HL-60 (cell line): ENCODE results near the gene HAUS8.

Source experiments
- DNase-seq, 2 experiments: peaks; one replicate each; pipeline ENCODE4 v3.0.0-alpha.2; 2010 to 2020; ENCODE audit warnings: low read depth in 1 of 2, low spot score in 1 of 2
- H3K27ac ChIP-seq: fragments of 250-450 bp; sonication (Bioruptor Pico); replicated peaks from 2 replicates; pipeline ENCODE4 v1.5.1; 2020; ENCODE audit warnings: mild to moderate bottlenecking, moderate library complexity
- H3K27me3 ChIP-seq: fragments of 250-450 bp; sonication (Bioruptor Pico); 2 replicates; pipeline ENCODE4 v1.5.1; 2021; ENCODE audit warnings: mild to moderate bottlenecking, moderate library complexity; ENCODE audit not compliant: insufficient read depth, poor library complexity, severe bottlenecking
- H3K4me3 ChIP-seq: replicated peaks from 2 replicates; pipeline ENCODE4 v1.5.1; 2011; ENCODE audit warnings: mild to moderate bottlenecking, control low read depth, low read length; ENCODE audit not compliant: insufficient read depth
- GABPA ChIP-seq: IDR thresholded peaks from 2 replicates; pipeline ENCODE4 v1.6.1; 2012; ENCODE audit warnings: low read depth
- POLR2AphosphoS5 ChIP-seq: IDR thresholded peaks from 2 replicates; pipeline ENCODE4 v1.6.1; 2012; ENCODE audit warnings: low read depth
- SPI1 ChIP-seq: IDR thresholded peaks from 2 replicates; pipeline ENCODE4 v1.6.1; 2012; ENCODE audit warnings: low read depth, mild to moderate bottlenecking, borderline replicate concordance
- TF ChIP-seq, protein P1 (sequence below): IDR thresholded peaks from one replicate; pipeline ENCODE4 v1.5.1; 2011; ENCODE audit warnings: low read length, control low read depth, inconsistent platforms; ENCODE audit not compliant: insufficient read depth
- TF ChIP-seq, protein P2 (sequence below): IDR thresholded peaks from 2 replicates; pipeline ENCODE4 v1.6.1; 2012; ENCODE audit warnings: low read depth; ENCODE audit not compliant: insufficient replicate concordance

HAUS8 gene

DNA sequence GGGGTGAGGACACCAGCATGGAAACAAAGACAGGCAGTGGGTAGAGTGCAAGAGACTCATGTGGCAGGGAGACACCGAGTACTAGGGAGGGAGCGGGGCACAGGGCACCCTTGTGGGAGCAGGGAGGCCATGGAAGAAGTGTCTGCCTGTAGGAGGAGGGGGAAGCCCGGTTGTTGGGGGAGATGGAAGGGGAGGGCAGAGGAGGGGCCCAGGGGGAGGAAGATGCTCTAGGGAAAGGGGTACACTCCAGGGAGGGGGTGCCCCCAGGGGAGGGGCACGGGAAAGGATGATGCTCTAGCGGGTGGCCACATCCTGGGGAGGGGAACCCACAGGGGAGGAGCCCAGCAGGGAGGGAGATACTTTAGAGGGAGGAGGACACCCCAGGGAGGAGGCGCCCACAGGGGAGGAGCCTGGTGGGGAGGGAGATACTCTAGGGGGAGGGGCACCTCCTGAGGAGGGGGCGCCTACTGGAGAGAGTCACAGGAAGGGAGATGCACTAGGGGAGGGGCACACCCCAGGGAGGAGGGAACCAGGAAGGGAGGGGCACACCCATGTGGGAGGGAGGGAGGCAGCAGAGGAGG is 73.6 kb downstream of the HAUS8 start:
- TF ChIP-seq SPI1 (no peak), GABPA (no peak), POLR2AphosphoS5 (no peak)
- TF ChIP-seq, protein P1, sequence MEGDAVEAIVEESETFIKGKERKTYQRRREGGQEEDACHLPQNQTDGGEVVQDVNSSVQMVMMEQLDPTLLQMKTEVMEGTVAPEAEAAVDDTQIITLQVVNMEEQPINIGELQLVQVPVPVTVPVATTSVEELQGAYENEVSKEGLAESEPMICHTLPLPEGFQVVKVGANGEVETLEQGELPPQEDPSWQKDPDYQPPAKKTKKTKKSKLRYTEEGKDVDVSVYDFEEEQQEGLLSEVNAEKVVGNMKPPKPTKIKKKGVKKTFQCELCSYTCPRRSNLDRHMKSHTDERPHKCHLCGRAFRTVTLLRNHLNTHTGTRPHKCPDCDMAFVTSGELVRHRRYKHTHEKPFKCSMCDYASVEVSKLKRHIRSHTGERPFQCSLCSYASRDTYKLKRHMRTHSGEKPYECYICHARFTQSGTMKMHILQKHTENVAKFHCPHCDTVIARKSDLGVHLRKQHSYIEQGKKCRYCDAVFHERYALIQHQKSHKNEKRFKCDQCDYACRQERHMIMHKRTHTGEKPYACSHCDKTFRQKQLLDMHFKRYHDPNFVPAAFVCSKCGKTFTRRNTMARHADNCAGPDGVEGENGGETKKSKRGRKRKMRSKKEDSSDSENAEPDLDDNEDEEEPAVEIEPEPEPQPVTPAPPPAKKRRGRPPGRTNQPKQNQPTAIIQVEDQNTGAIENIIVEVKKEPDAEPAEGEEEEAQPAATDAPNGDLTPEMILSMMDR, result no peak
- TF ChIP-seq, protein P2, sequence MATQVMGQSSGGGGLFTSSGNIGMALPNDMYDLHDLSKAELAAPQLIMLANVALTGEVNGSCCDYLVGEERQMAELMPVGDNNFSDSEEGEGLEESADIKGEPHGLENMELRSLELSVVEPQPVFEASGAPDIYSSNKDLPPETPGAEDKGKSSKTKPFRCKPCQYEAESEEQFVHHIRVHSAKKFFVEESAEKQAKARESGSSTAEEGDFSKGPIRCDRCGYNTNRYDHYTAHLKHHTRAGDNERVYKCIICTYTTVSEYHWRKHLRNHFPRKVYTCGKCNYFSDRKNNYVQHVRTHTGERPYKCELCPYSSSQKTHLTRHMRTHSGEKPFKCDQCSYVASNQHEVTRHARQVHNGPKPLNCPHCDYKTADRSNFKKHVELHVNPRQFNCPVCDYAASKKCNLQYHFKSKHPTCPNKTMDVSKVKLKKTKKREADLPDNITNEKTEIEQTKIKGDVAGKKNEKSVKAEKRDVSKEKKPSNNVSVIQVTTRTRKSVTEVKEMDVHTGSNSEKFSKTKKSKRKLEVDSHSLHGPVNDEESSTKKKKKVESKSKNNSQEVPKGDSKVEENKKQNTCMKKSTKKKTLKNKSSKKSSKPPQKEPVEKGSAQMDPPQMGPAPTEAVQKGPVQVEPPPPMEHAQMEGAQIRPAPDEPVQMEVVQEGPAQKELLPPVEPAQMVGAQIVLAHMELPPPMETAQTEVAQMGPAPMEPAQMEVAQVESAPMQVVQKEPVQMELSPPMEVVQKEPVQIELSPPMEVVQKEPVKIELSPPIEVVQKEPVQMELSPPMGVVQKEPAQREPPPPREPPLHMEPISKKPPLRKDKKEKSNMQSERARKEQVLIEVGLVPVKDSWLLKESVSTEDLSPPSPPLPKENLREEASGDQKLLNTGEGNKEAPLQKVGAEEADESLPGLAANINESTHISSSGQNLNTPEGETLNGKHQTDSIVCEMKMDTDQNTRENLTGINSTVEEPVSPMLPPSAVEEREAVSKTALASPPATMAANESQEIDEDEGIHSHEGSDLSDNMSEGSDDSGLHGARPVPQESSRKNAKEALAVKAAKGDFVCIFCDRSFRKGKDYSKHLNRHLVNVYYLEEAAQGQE, result no peak
- no peak for DNase-seq

More for the DNA sequence above, 73.6 kb downstream of the HAUS8 start:
- H3K27ac ChIP-seq, result no peak overlapping the region
- no peak overlapping the region for H3K4me3 ChIP-seq
- H3K27me3 ChIP-seq, result no peaks in the 10 kb centered on the region
